ENCODE data around the gene GPR183.

The GPR183 gene

GRCh38 chr13:99311137-99311536, 3.9 kb upstream of the GPR183 start:
- no peak for DNase-seq

- DNase-seq: no peak
Observed at GRCh38 chr13:99310382-99311031, 3.3 kb upstream of the GPR183 start.

GRCh38 chr13:99308471-99309087, 1.4 kb upstream of the GPR183 start:
- no peak for DNase-seq

GRCh38 chr13:99307648-99308339, 595 bp upstream of the GPR183 start:
- DNase-seq: peak; percentile 61

- DNase-seq: no peak
Observed at GRCh38 chr13:99305566-99305965, 1.6 kb downstream of the GPR183 start.

- no peak for DNase-seq
Observed at GRCh38 chr13:99305158-99305557, 2.0 kb downstream of the GPR183 start.

DNA sequence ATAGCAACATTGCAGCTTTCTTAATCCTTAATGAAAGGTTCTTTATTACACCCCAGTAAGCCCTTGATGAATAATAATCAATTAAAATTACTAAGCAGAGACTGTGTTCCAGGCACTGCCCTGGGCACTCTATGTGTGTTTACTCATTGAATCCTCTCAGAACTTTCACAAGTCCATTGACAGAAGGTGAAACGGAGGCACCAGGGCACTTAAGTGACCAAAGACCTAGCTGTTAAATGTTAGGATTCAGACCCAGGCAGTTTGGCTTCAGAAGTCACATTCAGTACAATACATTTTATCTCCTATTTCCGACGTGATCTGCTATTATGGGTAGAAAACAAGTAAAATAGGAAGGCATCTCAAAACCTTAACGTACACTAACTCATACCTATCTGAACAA, 2.7 kb downstream of the GPR183 start:
- DNase-seq: no peak

GRCh38 chr13:99303863-99304521, 3.2 kb downstream of the GPR183 start:
- DNase-seq: peak; percentile 44

DNA sequence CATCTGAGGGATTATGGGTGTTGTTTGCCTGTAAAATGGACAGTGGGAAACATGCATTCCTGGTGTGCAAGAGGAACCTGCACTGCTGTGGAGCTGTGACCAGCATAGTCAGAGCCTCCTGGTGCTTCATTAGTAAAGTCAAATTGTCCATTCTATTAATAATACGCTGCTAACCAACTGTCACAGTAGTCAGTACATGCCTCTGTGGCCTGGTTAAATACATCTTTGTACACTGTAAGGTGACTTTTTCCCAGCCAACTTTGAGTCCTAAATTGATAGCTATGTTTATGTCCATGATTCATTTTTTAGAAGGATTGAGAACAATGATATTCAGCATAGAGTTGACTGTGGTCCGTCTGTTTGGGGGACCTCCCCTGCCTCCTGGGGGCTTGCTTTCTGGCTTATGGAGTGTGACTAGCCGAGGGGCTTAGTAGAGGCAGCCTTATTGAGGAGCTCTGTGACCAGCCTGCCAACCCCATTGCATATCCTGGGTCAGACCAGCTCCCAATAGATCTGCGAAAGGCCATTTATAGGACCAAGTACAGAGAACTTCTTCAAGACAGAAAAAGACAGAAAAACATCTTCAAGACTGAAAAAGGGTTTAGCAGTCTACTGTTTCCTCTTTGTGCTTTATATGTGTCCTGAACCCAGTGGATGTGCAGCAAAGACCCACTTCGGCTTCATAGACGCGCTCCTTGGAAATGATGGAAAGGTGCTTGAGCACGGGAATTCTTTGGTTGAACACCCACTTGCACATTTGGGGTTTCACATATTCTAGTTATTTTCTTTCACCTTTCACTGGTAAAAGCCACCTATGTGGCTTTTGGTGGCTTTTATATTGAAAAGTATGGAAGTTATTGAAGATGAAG, 4.3 kb downstream of the GPR183 start:
- no peak for DNase-seq

- no peak for DNase-seq
Observed at GRCh38 chr13:99301913-99302636, 5.1 kb downstream of the GPR183 start.

- DNase-seq: no peak
Observed at GRCh38 chr13:99301056-99301838, 6.0 kb downstream of the GPR183 start.

GRCh38 chr13:99299920-99300341, 7.3 kb downstream of the GPR183 start:
- DNase-seq: no peak

GRCh38 chr13:99299256-99299919, 7.8 kb downstream of the GPR183 start:
- no peak for DNase-seq

- DNase-seq: no peak
Observed at GRCh38 chr13:99298056-99298455, 9.1 kb downstream of the GPR183 start.

GRCh38 chr13:99297331-99297730, 9.9 kb downstream of the GPR183 start:
- no peak for DNase-seq

DNA sequence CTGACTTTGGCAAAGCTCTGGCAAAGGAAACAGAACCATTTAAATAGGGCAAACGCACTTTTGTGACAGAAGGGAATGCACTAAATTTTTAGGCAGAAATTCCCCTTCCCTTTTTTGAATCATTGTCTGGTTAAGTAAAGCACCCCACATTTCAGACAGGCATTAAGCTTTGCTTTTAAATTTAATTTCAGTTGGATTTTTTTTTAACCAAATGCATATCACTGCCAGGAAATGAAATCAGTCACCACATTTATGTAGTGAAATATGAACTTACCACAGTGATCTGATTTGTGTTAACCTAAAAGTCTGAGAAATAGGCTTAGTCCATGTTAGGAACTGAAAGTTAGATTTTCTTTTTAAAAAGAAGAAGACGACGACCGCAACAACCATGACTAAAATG, 10.8 kb downstream of the GPR183 start:
- DNase-seq: no peak

- DNase-seq: no peak
Observed at GRCh38 chr13:99295488-99296252, 11.5 kb downstream of the GPR183 start.

DNA sequence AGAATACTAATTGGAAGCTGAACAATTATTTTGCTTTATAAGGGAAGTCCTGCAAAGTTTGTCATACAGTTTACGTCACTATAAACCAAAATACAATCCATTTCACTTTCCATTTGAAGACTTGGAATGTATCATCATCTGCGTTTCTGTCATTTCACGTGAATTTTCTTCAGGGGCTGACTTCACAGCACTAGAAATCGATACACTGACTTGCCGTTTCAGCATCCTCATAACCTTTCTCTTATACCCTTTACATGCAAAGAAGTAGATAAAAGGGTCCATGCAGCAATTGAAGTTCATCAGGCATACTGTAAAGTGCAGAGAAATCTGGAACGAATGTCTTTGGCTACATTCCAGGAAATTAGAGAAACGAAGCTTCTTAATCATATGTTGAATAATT, 12.2 kb downstream of the GPR183 start:
- no peak for DNase-seq

- no peak for DNase-seq
Observed at GRCh38 chr13:99294198-99294597, 13.0 kb downstream of the GPR183 start.

DNA sequence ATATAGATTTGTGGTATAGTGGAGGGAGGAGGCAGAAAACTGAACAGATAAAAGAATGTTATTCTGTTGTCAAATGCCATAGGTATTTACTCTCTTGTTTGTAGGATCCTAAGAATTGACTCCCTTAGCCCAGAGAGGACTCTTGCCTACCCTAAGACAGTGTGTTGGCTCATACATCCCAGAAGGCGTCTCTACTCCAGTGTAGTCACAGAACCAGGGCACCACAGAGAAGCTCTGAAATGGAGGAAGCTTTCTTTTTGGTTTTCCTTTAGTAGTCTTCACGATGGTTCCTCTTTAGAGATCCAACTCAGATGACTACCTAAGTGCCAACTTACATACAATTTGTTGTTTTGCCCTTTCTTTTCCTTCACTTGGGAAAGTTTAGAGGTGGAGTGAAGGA, 14.0 kb downstream of the GPR183 start:
- DNase-seq: no peak

All from activated CD4-positive, CD25-positive, alpha-beta regulatory T cell treated with anti-CD3 and anti-CD28 coated beads, Interleukin-2, amount 50 U/mL, for 72 hours (primary cell).